Progenitor cell of endocrine pancreas (in vitro differentiated cells): ENCODE data around the gene TXNDC11. TPM values are rescaled to one million over a fixed set of nuclear protein-coding genes. Genes with fewer than 3 reads are reported as not detected.

Experiments
- DNase-seq: peaks from one replicate; pipeline ENCODE4 v3.0.0; 2021; ENCODE audit warnings: low spot score; ENCODE audit not compliant: unreplicated experiment
- H3K27ac Mint-ChIP-seq: 2 replicates; pipeline ENCODE4 v1.8.0; 2021; ENCODE audit warnings: mild to moderate bottlenecking, moderate library complexity, mixed read lengths
- H3K27me3 Mint-ChIP-seq: 2 replicates; pipeline ENCODE4 v1.8.0; 2021; ENCODE audit warnings: mixed read lengths
- H3K36me3 Mint-ChIP-seq: 2 replicates; pipeline ENCODE4 v1.8.0; 2022; ENCODE audit warnings: mixed read lengths; ENCODE audit not compliant: insufficient read depth
- H3K4me1 Mint-ChIP-seq: 2 replicates; pipeline ENCODE4 v1.8.0; 2021; ENCODE audit warnings: low read depth, mixed read lengths
- H3K4me3 Mint-ChIP-seq: 2 replicates; pipeline ENCODE4 v1.8.0; 2021; ENCODE audit warnings: low read depth, mild to moderate bottlenecking, moderate library complexity, mixed read lengths
- H3K9me3 Mint-ChIP-seq: 2 replicates; pipeline ENCODE4 v1.8.0; 2021; ENCODE audit warnings: low read depth, mixed read lengths
- total RNA-seq: library from RNA; stranded (reverse); gene quantifications from 2 replicates; pipeline ENCODE4 v1.2.1, GENCODE V29; 2021
- TF ChIP-seq, protein P1 (sequence below): fragments of 200-600 bp; sonication (generic); IDR thresholded peaks from one replicate; pipeline ENCODE4 v1.5.0; 2021; ENCODE audit warnings: antibody characterized with exemption, mild to moderate bottlenecking; ENCODE audit not compliant: unreplicated experiment

TXNDC11 gene
- total RNA-seq, 1 donor from 2014 or later, result 30.8 TPM

DNA sequence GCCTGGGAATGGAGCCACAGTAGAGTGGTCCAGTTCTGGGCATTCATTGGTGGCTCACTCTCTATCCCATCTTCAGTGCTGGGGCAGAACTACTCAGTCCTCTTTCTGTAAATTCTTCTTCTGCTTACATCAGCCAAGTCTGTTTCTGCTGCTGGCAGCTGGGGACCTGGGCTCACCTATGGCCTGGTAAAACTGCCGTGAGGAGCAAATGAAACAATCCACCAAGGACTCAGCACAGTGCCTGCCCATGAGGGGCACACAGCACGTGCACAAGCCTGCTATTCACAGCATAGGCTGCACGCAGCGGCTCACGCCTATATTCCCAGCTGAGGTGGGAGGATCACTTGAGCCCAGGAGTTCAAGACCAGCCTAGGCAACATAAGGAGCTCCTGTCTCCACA lies 105.3 kb downstream of the TXNDC11 start:
- H3K4me1 Mint-ChIP-seq, result peaks cover 18% of the 10 kb centered on the region

DNA sequence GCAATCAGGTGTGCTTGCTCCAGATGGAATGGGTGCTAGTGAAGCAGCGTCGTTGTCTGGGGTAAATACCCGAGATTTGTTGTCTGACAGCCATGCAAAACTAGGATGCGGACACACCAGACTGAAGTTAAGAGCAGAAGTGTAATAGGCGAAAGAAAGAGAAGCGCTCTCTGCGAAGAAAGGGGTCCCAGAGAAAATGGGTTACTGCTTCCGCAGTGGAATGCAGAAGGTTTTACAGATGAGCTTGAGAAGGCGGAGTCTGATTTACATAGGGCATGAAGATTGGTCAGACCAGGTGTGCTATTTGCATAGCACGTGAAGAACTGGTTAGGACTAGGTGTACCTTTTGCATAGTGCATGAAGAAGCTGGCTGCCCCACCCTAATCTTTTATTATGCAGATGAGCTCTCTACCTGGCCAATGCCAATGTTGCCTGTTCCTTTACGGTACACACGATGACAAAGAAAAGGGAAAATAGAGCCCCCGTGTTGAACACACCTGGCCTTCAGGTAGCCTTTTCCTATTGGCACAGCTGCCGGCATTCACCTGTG lies 106.4 kb downstream of the TXNDC11 start:
- TF ChIP-seq, protein P1, sequence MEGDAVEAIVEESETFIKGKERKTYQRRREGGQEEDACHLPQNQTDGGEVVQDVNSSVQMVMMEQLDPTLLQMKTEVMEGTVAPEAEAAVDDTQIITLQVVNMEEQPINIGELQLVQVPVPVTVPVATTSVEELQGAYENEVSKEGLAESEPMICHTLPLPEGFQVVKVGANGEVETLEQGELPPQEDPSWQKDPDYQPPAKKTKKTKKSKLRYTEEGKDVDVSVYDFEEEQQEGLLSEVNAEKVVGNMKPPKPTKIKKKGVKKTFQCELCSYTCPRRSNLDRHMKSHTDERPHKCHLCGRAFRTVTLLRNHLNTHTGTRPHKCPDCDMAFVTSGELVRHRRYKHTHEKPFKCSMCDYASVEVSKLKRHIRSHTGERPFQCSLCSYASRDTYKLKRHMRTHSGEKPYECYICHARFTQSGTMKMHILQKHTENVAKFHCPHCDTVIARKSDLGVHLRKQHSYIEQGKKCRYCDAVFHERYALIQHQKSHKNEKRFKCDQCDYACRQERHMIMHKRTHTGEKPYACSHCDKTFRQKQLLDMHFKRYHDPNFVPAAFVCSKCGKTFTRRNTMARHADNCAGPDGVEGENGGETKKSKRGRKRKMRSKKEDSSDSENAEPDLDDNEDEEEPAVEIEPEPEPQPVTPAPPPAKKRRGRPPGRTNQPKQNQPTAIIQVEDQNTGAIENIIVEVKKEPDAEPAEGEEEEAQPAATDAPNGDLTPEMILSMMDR, result no peak
- H3K4me1 Mint-ChIP-seq, result peaks cover 20% of the 10 kb centered on the region
- peak; percentile 52 for DNase-seq
- no peaks in the 10 kb centered on the region for H3K36me3 Mint-ChIP-seq
- peak overlapping the region; percentile 61 for H3K4me3 Mint-ChIP-seq
- no peaks in the 10 kb centered on the region for H3K9me3 Mint-ChIP-seq
- peaks cover 3% of the 10 kb centered on the region for H3K27me3 Mint-ChIP-seq
- peak overlapping the region; percentile 93 for H3K27ac Mint-ChIP-seq

More for the DNA sequence above, 105.3 kb downstream of the TXNDC11 start:
- TF ChIP-seq, protein P1, result no peak
- no peak for DNase-seq
- no peak overlapping the region for H3K4me3 Mint-ChIP-seq
- H3K9me3 Mint-ChIP-seq, result no peaks in the 10 kb centered on the region
- no peaks in the 10 kb centered on the region for H3K36me3 Mint-ChIP-seq
- peak overlapping the region; percentile 93 for H3K27ac Mint-ChIP-seq
- H3K27me3 Mint-ChIP-seq, result peaks cover 3% of the 10 kb centered on the region

DNA sequence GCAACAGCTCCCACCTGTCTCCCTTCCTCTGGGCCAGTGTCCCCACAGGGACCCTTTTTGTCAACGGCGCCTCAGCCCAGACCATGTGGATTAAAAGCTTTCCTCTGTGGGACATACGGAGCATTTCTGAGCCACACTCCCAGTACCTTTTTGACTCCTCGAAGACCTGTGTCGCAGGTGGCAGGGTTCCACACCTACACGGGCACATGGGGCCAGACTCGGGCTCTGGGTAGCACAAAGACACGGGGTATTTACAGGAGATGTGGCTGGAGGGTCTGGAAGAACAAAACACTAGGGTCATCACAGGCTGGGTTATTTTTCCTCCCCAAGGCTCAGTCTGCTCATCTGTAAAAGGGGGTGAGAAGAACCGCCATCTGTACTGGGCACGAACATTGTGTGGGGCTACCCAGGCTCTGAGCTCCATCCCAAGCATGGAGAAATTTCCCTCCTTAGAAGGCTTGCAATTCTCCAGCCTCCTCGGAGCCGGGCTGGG lies 106.9 kb downstream of the TXNDC11 start:
- no peak for DNase-seq
- TF ChIP-seq, protein P1, result no peak
- Mint-ChIP-seq H3K4me3 (peak overlapping the region; percentile 61), H3K36me3 (no peaks in the 10 kb centered on the region), H3K27ac (peak overlapping the region; percentile 90), H3K9me3 (no peaks in the 10 kb centered on the region), H3K27me3 (peaks cover 3% of the 10 kb centered on the region), H3K4me1 (peaks cover 19% of the 10 kb centered on the region)

DNA sequence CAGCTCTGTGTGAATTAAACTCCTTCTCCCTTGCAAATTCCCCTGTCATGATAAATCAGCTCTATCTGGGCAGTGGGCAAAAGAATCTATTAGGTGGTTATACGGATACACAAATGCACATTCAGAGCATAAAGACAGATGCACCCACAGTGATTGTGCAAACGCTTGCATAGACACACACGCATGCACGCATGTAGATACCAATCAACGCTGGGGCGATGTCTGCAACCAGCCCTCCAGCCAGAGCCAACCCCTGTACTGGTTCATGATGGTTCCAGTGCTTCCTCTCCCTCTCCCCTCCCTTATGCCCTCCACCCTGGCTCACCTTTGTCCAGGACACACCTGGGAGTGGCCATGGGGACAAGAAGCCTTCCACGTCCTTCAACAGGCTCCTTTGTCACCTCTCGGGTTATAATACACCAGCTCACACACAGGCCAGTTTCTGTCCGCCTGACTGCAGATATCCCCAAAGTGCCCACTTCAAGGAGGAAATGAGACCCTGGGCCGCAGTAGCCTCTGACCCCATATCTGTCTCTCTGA lies 107.5 kb downstream of the TXNDC11 start:
- H3K27me3 Mint-ChIP-seq, result peaks cover 3% of the 10 kb centered on the region
- no peaks in the 10 kb centered on the region for H3K36me3 Mint-ChIP-seq
- DNase-seq, result no peak
- H3K4me3 Mint-ChIP-seq, result no peak overlapping the region
- TF ChIP-seq, protein P1, result no peak
- no peaks in the 10 kb centered on the region for H3K9me3 Mint-ChIP-seq
- peaks cover 17% of the 10 kb centered on the region for H3K4me1 Mint-ChIP-seq
- H3K27ac Mint-ChIP-seq, result no peak overlapping the region

DNA sequence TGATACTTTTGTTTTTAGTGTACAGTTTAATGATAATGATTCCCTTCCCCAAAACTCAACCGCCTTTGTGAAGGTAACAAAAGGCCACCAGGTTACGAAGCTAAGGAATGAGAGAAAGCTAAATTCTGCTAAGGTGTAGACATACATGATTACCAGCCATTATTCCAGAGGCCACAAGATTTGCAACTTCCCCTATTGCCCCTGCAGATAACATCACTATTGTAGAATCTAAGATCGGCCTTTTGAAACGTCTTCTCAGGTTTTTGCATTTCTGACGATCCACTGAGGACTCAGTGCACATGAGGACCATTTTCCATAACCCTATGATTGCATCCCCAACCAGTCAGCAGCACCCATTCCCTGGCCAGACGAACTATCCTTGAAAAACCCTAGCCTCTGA lies 108.3 kb downstream of the TXNDC11 start:
- no peak for DNase-seq
- Mint-ChIP-seq H3K4me1 (peaks cover 17% of the 10 kb centered on the region), H3K27me3 (peaks cover 3% of the 10 kb centered on the region), H3K4me3 (no peak overlapping the region), H3K27ac (peak overlapping the region; percentile 5), H3K9me3 (no peaks in the 10 kb centered on the region), H3K36me3 (no peaks in the 10 kb centered on the region)
- TF ChIP-seq, protein P1, result no peak
